Stimulated activated CD4-positive, alpha-beta T cell treated with anti-CD3 and anti-CD28 coated beads, Interleukin-15, amount 100 ng/mL, for 48 hours (primary cell): ENCODE results near the gene UQCRC2.
"Not testable (repeated sequence)": the region's sequence is repeated elsewhere in the genome, so short reads cannot be mapped to it uniquely, and the experiment has no call there.

ENCODE experiments used
- DNase-seq, 2 donors: peaks; one replicate each; pipeline ENCODE4 v3.0.0-alpha.2; 2020; ENCODE audit warnings: low read depth in 2 of 2

Gene UQCRC2

DNA sequence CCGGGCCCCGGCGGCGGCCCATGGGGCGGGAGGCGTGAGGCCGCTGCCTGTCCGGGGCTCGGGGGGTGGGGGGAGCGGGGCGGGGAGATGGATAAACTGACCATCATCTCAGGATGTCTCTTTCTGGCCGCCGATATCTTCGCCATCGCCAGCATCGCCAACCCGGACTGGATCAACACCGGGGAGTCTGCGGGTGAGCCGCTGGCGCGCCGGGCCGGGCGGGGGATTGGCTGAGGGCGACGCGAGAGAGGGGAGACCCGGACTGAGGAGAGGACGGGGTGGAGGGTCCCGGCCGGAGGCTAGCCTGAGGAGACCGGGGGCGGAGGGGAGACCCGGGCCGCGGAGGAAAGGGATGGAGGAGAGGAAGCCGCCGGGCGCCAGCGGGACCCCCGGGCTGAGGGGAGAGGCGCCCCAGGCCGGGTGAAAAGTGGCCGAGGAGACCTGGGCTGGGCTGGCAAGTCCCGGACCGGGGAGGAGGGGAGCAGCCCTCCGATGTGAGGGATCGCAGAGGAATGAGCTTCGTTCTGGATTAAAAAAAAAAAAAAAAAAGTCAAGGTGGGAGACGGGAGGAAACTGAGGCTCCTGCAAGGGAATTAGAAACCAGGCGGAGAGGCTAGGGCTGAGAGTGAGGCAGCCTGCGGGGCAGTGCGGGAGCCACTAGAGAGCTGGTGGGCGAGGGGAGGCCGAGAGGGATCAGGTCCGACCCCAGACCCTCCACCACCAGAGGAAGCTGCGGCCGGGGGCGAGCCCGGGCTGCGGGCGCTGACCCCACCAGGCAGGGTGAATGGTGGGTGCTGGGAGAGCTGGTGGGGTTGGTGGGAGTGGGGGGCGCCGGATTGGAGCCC lies 55.3 kb downstream of the UQCRC2 start:
- DNase-seq = no peak

DNA sequence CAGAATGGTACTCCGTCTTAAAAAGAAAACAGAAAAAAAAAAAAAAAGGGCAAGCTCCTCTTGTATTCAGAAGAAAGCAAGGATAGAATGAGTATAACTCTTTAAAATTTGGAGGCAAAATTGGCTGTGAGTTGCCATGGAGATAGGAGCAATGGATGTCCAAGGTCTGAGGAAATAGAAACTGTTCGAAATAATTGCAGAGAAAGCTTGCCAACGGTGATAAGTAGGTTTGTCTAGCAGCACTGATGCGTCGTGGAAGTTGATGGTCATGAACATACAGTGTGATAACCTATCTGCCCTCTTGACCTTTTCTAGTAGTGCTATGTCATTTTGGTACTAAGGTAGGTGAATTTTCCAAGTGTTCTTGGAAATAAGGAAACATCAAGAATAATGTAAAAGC lies 57.7 kb downstream of the UQCRC2 start:
- DNase-seq = no peak

DNA sequence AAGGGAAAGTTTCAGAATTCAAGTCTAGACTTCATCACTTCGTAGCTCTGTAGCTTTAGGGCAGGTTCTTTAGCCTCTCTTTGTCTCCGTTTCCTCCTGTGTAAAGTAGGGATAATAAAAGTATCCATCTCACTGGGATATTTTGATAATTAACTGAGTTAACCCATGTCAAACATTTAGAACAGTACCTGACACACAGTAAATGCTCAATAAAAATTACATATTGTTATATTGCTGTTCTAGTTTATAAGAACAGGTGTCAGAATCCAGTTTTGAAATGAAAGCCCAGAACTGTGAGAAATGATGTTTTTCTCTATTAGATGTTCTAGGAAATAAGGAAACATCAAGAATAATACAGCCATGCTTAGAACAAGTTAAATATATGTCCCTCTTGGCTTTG lies 59.1 kb downstream of the UQCRC2 start:
- no peak for DNase-seq

DNA sequence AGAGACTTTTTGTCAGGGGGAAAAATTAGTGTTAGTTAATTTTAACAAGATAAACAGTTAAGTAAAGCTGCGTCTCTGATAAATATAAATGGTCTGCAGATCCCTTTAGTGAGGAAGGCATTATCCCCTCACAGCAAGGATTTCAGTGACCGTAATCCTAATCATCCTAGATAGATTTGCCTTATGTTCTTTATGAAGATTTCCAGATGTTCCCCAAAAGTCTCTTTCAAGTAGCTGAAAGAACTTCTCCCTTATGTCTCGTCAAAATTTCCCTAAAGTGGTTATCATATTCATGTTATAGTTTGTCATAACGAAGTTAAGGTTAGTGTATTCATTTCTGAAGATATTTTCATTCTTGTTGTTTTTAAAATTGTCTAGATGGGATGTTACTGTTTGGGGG lies 60.3 kb downstream of the UQCRC2 start:
- no peak for DNase-seq

DNA sequence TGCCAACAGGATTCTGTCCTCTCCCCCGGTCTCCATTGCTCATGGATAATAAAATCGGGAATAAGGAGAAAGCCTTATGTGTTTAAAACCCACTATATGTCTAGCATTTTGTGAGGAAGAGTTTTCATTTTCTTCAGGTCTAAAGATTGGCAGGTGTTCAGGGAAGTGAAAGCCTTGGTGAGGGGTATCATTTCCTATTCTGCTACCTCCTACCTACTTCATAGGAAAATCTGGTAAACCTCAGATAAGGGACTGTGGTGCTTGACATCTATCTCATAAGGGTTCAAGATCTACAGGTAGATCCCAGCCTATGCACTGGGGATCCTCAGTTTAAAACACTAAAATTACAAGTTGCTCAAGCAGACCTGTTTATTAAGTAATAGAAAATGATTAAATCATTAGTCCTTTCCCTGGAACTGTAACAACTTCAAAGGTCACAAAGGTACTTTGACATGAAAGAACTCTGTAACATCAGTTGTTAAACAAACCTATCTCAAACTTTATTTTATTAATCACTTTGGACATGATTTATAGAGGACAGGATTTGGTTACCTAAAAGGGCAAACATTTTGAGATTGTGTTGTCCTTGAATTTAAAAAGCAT lies 61.2 kb downstream of the UQCRC2 start:
- no peak for DNase-seq

DNA sequence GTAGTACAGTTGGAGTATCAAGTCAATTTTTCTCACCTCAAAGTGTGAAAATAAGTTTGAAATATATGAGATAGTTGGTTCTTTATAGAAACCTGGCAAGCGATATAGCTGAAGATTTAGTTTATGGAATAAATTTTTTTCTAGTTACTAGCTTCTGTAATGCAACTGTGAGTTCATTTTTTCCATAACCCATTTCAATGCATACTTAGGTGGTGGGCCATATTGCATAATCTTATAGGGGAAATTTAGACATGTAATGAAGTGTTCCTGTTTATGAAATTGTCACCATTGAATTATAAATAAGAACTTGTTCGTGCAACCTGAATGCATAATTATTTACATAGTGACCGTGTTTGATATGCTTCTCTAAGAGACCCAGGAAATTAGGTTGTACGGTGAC lies 63.8 kb downstream of the UQCRC2 start:
- no peak for DNase-seq

DNA sequence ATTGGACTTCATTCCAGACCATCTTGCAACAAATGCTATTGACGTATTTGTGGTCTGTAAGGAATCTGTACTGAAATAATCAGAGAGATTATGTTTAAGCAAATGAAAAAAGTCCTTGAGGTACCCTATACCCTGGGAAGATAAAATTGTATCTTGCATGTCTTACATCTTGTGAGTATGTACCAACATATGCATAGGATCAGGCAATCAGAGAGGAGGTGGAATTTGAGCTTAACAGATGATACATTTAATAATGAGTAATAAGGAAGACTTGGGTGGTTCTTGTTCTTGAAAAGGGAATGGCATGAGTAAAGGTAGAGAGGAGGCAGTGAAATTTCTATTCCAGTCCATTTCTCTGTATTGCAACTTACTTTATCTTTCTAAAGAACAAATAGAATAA lies 65.4 kb downstream of the UQCRC2 start:
- DNase-seq = no peak

DNA sequence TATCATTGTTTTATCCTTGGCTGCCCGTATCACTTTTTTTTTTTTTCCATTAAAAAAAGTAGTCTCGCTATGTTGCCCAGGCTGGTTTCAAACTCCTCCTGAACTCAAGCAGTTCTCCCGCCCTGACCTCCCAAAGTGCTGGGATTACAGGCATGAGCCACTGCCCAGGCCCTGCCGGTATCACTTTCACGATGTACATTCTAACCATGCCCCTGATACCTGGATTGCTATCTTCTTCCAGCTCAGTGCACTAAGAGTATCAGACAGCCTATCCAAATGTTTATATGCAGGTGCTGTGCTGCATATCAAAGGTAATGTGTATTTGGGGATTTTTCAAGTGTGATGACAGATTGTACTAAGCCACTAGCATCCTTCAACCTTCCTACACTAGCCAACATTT lies 69.0 kb downstream of the UQCRC2 start:
- DNase-seq = no peak

DNA sequence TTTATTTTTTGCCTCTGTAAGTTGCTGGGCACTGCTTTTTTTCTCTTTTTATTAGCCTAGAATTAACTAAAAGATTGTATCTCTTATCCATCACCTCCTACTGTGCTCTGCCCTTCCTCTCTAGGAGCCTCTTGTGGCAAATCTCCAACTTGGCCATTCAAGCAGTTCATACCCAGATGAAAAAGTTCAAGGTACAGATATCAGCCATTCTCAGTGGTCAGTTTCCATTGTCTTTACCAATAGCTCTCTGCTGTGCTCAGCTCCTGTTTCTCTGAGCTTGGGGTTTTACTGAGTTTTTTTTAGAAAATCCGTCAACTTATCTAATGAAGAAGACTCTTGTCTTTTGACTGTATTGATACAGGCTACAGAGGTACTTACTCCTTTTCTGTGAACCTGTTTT lies 70.3 kb downstream of the UQCRC2 start:
- no peak for DNase-seq

DNA sequence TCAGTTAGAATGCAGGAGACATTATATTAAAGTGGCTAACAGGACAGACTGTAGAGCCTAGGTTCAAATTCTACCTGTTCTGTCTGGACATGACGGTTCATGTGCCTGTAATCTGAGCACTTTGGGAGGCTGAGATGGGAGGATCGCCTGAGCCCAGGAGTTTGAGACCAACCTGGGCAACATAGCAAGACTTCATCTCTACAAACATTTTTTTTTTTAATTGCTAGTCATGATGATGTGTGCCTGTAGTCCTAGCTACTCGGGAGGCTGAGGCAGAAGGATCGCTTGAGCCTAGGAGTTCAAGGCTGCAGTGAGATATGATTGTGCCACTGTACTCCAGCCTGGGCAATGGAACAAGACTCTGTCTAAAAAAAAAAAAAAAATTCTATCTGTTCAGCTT lies 71.6 kb downstream of the UQCRC2 start:
- DNase-seq = not testable (repeated sequence)

DNA sequence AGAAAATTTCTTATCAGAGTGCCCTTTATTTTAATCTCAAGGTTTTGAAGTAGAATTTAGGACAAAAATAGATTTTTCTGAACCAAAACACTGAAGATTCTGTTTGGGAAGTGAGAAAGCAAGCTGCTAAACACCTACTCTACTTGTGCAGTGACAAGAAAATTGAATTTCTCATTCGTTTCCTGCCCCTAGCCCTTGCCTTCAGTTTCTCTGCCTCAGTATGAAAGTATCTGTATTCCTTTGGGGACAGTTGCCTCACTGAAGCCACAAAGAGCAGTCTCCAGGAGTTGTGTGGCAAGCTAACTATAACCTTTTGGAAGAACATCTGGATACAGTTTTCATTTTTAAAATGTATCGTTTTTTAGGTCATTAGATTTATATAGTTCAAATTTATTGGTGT lies 74.5 kb downstream of the UQCRC2 start:
- DNase-seq = no peak

DNA sequence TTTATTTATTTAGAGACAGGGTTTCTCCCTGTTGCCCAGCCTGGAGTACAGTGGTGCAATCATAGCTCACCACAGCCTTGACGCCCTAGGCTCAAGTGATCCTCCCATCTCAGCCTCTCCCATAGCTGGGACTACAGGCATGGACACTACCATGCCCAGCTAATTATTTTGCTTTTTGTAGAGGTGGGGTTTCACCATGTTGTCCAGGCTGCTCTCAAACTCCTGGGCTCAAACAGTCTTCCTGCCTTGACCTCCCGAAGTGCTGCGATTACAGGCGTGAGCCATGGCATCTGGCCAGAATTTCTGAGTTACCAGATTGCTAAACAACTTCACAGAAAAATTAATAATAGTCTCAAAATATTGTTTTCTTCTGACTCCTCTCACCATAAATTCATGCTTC lies 76.5 kb downstream of the UQCRC2 start:
- DNase-seq = no peak

DNA sequence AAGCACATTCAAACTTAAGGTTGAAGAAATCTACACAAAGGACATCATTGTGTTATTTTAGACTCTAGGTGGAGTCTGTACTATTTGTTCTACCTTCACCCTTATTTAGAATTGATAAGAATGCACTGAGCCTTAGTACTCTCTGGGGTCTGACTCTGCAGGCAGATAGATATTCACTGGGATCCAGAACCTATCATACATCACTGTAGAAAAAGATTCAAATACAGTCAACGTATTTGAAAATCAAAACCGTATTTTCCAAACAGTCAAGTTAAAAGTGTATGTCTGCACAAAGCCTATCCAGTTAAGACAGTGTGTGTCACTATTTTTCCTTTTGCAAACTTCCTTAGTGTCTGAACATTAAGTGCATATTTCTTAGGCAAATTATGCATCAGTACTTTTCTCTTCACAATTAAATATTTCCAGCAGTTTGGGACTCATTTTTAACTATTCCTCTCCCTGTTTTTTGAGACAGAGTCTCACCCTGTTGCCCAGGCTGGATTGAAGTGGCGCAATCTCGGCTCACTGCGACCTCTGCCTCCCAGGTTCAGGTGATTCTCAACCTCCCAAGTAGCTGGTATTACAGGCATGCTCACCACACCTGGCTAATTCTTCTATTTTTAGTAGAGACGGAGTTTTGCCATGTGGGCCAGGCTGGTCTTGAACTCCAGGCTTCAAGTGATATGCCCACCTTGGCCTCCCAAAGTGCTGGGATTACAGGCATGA lies 77.1 kb downstream of the UQCRC2 start:
- DNase-seq = no peak

DNA sequence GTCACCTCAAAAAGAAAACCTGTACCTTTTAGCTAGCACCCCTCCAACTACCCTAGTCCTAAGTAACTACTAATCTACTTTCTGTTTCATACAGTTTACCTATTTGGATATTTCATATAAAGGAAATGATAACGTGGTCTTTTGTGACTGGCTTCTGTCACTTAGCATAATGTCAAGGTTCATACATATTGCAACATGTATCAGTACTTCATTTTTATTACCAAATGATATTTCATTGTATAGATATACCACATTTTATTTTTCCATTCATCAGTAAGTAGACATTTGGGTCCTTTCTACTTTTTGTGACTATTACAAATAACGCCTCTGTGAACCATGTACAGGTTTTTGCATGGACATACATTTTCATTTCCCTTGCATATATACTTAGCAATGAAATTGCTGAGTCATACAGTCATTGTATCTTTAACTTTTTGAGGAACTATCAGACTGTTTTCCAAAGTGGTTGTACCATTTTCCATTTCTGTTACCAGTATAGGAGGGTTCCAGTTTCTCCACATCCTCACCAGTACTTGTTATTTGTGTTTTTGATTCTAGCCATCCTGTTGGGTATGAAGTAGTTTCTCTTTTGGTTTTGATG lies 78.4 kb downstream of the UQCRC2 start:
- no peak for DNase-seq
